GM19324 (cell line): Measurements from ENCODE around the gene ZNF277.

ENCODE experiments used
- ATAC-seq: cut with Tn5 transposase; IDR thresholded peaks from one replicate; pipeline ENCODE4 v1.9.1; 2021; ENCODE audit warnings: mild to moderate bottlenecking, moderate library complexity; ENCODE audit not compliant: unreplicated experiment, low FRiP score

The ZNF277 gene

DNA sequence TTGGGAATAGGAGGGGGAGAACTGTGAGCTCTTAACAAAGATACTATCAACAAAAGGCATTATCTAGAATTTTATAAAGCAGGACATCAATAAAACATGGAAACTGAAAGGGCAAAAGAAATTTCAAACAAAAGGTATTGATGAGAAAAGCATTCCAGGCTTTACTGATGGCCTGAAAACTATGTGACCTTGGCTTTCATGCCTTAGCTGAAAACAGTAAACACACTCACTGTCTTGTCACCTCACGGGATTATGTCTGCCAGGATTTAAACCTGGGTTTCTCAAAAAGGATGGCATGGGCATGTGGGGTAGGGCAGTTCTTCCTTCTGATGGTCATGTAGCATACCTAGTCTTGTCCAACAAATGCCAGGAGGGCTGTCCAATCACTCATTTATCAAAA is 23.2 kb upstream of the ZNF277 start:
- no peak for ATAC-seq

DNA sequence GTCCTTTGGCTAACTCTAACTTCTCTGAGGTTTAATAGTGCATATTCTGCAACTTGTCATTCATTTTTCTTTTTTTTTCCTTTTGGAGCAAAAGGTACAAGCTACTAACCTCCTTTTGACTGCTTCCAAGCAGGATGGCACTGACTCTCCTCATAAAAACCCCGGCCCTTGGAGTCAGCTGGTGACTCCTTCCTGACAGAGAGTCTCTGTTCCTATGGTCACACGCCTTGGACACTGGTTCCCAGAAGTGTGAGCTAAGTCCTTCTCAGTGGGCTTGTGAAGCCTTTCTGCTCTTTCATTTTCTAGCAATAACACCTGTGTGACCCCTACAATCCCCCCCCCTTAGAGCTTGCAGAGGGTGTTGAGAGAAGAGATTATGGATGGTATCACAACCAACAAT is 22.0 kb upstream of the ZNF277 start:
- ATAC-seq: no peak

DNA sequence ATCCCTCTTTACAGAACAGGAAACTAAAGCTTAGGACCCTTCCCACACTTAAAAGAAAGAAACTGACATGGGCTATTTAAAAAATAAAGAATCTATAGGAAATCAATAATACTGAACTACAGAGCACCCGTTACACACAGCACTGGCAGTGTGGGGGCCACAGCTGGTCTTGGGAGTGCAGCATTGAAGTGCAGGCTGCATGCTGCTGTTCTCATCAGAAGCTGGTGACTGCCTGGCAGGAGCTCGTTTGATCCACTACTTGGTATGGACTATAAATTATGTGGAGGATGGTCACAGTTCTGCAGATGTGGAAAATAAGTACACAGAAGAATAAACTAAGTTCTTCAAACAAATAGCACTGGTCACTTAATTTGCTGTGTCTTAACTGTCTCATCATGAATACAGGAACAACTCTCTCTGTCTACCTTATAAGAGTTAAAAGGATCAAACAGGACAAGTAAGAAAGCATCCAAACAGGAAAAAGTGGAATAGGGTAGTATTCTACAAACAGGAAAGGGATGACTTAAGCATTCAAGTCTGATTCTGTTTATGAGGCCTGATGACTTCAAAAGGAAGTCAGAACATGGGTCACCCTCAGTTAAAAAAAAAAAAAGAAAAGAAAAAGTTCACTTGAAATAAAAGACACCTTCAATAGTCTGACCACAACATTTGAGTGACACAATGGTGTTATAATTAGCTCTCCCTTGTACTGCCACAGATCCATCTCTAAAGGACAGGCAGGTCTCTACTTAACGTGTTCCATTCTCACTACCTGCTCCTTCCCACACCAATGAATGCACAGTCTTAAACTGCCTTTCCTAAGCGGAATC is 21.3 kb upstream of the ZNF277 start:
- no peak for ATAC-seq

DNA sequence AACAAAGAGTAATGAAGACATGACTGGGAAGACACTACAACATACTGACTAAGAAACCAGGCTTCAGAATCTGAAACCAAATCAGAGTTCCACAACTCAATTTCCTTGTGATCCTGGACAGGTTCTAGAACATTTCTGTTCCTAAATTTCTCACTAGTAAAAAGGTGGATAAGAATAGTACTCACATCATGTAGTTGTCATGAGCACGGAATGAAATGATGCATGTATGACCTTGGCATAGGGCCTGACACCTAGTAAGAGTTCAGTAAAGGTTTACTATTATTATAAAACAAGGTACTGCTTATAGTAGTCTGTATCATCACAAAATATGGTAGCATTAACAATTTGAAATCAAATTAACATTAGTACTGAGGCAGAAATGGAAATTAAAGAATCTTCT is 20.2 kb upstream of the ZNF277 start:
- ATAC-seq: no peak

DNA sequence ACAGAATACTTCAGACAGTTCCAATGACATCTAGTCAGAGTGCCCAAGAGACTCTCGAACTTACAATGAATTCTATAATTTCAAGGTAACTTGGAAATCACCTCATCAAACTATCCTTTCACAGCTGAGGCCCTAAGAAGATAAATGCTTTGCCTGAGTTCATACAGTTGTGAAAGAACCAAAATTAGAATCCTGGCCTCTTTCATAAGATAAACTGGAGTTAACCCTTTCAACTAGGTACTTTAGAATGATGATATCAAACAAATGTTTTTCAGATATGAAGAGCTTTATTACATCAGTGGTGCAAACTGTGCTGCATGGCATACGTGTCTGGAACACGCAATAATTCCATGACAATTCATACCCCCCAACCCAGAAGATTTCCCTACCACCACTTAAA is 18.2 kb upstream of the ZNF277 start:
- ATAC-seq: no peak

DNA sequence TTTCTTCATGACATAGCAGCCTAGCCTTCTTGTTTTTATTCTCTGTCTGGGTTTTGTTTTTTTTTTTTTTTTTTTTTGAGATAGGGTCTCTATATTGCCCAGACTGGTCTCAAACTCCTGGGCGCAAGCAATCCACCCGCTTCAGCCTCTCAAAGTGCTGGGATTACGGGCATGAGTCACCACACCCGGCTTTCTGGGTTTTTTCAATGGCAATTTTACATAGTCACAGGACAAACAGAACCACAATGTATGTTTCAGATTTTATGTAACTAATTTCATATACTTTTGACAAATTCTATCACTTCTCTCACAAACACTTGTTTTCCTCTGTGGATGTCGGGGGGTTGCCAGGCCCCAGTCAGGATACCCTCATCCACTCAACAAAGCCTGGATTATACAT is 16.8 kb upstream of the ZNF277 start:
- ATAC-seq: no peak

DNA sequence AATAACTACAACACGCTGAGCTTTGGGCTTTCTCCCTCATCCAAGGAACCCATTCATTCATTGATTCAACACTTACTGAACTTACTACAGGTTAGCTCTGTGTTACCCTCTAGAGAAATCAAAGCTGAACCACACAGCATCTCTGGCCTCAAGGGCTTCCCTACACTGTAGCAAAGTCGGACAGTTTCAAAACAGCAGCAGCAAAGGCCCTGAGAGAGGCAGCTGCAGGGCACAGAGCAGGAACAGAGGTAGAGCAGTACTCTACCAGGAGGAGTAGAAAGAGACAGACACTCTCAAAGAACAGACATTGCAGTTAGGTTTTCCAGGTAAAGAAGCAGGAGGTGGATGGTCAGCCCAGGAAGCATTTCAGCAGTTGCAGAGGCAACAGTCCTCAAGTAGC is 16.4 kb upstream of the ZNF277 start:
- no peak for ATAC-seq

DNA sequence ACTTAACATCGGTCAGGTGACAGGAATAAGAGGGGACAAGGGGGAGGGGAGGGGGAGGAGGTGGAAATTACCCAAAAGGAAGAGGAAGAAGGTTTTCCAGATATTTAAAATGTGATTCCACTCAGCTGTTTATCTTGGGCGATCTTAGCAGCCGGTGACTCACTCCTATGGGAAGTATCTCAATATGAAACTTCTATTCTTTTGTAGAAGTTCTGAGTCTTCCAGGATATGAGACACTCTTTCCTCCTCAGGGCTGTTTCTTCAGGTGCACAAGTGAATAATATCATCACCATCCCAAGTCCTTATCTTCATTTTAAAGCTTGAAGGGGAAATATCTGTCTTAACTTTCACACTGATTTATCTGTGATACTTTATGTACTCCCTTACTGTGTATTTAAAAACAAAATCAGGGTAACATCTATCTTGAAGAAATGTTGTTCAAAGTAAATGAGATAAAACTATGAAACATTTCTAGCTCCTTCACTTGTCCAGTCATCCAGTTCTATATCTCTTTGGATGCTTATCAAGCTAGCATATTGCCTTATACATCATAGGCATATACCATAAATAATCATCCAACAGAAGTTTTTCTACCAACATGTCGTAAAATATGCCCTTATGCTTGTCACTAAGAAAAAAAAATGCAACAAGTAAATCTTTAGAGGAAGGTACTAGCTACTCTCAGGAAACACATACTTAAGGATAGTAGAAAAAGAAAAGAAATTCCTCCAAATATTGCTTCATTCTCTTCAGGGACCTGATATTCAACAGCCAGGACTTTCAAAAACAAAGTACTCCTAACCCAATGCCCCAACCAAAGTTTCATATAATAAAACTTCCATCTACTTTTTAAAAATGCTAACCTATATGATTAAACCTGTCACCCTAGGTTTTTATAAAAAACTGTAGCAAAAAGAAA is 14.0 kb upstream of the ZNF277 start:
- ATAC-seq: no peak

DNA sequence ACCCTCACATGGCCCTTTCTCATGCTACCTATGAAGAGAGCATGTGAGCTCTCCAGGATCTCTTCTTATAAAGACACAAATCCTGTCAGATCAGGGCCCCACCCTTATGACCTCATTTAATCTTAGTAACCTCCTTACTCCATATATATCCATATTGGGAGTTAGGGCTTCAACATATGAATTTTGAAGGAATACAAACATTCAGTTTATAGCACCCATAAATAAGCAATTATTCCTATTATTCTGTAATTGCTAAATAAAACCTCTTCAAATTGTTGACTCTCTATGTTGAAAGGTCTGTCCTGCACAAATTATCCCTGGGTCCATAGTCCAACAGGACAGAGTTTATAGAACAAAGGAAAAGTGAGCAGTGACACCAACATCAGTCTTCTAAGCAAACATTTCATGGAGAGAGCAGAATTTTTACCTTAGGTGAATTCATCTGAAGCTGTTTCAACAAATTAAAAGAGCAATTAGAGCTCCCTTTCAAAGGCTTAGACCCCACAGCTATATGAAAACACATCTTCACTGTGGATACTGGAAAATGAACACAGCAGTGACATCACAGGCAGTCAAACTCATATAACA is 12.5 kb upstream of the ZNF277 start:
- ATAC-seq: no peak

DNA sequence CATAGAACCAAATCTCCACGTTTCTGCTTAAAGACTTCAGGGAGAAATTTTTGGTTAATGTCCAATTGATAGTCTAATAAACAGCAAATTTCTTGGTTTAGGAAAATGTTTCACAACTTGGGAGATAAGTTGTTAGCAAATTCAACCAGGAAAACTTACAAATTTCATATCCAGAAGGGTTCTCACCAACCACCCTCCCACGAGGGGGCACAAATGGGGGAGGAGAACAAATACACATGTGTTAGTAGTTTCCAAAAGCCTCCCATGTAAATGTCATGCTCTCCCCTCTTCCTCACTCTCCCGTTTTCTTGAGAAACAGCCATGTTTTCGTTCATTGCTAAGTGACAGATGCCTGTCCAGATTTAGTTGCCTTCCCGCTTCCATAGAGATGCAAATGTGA is 10.8 kb upstream of the ZNF277 start:
- ATAC-seq: no peak

DNA sequence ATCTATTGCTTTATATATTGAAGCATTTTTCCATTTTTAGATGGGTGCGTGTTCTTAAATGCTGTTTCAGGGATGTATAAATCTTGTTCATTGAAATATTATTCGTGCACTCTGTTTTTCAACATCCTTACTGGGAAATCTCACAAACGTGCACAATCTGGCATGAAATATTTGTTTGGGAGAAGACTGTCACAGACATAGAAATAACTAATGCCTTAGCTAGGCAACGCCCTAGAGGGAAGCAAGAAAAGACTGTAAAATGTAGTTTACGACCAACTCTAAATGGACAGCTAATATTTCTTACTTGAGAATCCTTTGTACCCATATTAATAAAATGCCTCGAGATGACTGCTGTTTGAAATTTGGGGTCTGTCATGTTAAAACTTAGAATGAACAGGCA is 9.2 kb upstream of the ZNF277 start:
- ATAC-seq: no peak

DNA sequence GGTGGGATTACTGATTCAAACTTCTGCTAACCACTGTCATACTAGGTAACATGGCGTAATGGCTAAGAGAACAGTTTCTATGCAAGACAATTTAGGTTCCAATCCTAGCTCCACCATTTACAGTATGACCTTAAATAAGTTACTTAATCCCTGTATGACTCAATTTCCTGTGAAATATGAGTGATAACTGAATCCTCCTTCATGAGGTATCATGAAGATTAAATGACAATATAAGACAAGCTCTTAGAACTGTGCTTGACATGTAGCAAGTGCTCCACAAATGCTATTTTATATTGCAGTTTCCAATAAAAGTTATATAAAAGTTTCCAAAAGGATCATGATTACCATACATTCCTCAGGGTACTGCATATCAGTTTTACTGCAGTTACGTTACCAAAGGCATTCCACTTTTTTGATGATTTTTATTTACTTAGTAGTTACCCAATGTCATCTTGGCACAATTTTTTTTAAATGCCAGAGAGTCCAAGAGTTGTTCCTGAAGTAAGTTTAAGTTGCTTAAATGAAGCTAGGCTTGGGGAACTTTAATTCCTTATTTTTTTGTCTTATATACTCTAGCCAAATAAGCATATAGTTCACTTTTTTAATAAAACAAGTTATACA is 7.3 kb upstream of the ZNF277 start:
- no peak for ATAC-seq

DNA sequence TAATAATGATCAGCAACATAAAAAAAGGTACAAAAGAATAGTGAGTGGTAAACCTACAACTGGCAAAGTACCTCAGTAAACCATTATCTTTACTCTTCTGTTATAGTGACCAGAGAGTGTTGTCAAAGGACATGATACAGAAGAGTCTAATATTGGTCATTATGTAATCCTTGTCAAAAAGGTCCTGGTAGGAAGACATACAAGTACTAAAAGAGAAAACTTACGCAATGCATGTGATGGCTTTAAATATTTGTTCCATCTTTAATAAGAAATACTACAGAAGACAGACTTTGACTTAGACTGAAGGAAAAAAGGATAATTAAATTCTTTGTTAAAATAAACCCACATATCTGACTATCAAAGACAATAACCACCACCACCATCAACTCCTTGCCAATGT is 6.8 kb upstream of the ZNF277 start:
- no peak for ATAC-seq

DNA sequence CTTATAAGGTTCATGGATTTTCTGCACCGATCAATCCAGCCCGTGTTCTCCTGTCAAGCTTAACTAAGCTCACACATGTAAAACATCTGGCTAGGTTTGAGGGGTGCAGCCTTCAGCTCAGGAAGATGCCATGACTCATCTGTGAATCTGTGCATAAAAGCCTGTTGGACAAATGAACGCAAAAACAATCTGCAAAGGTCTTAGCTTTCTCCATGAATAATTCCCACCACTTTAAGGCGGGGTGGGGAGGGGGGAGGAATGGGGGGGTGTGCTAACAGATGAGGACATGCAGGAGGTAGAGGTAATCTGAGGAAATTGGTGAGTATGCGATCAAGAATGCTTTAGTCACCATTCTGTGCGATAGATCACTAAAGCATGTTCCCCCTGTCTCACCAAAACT is 5.1 kb upstream of the ZNF277 start:
- ATAC-seq: no peak

DNA sequence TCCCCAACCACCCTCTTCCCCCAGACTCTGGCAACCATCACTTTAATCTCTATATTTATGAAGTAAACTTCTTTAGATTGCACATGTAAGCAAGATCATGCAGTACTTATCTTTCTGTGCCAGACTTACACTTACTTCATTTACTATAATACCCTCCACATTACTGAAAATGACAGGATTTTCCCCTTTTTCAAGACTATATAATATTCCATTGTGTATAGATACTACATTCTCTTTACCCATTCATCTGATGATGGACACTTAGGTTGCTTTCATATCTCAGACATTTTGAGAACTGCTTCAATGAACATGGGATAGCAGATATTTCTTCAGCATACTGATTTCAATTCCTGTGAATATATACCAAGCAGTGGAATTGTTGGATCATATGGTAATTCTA is 4.7 kb upstream of the ZNF277 start:
- no peak for ATAC-seq

DNA sequence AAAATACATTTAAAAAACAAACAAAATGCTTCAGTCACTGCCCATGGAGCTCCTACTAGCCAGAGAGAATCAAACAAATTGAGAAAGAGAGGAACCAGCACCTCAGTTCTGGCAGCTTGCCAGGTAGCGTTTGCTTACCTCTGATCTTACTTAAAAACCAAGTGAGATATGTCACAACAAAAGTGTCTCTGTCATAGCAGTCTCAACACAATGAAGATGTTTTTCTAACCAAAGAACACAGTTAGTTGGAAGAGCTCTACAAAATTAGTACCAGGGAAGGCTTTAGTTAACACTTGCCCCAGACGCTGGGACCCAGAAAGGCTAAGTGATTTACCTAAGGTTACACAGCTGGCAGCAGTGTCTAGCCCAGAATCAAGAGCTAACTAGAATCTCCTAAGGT is 3.7 kb upstream of the ZNF277 start:
- ATAC-seq: no peak

DNA sequence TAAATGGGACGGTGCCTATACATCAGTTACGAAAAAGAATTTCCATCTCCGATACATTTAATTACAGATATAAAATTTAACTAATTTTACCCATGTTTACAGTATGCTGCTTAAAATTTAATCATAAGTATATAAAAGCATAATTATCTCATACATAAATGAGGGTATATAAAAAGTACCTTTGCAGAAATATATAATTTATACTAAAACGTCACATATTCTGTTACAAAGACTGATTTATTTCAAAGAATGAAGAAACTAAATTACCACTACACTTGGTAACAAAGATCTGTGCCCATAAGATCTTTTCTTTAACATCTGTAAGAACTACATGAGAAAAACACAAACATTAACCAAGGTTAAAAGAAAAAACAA is 3.1 kb upstream of the ZNF277 start:
- ATAC-seq: no peak

DNA sequence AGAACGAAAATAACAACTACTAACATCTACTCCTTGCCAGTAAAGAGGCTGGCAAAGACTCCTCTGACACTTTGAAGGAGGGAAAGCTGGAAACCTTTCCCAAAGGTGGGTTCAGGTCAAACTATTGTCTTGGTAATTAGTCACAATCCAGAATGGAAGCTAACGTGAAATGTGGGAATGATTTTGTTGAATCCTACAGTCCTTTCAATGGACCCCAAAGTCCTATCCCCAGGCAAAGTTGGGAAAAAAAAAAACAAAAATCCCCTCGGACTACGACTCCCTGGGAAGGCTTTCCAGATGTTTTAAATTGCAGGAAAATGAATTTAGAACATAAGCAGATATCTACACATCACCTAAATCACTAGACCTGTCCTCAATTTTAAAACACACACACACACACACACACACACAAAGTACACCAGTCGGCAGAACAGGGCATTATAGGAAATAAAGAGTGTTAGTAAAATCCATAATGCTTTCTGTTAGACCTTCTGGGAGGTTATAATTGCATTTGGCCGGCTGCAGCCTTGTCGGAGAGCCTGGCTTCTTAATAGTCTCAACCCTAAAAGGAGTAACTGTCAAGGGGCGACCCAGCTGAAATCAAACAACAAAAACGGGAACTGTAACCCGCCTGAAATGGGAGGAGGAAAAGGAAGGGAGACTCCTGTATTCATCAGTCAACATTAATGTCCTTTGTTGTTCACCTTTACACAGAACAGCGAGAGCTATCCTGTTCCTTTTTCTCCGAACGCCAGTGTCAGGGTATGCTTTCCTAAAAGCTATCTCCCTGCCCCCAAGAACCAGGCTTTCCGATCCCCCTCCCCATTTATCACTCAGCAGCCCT is 1.8 kb upstream of the ZNF277 start:
- ATAC-seq: no peak

DNA sequence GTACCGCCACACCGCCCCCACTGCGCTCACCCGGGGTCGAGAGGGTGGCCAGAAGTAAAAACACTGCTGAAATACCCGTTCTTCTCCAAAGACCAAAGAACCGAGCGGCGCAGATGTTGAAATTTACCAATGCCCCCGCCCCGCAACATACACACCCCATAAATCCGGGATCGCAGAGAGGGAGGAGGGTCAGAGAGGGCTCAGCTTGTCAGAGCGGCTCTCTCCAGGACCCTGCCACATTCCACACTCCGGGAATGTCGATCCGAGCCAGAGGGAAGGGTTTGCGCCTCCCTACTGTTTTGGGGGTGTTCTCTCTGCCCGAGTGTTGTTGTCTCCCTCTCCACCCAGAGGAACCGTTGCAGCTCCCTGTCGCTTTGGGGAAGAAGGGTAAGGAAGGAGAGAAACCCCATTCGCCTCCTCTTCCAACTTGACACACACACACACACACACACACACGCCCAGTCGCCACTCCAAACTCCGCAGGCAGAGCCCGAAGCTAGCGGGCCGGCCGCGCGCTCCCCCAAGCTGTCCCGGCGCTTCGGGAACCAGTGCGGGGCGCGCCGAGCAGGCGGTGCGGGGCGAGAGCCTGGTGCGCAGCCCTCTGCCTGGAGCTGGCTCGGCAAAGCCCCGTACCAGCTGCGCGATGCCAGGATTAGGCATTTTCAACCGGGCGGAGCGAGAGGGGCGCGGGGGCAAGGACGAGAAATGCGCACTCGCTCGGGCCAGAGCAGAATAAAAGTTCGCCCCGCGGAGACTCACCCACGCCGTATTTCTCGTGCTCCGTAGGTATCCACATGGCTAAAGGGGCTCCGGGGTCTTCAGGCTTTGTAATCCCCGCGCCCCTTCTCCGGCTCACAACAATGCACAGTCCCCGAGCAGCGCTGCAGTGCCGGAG is 905 bp upstream of the ZNF277 start:
- ATAC-seq: peak; percentile 3
